Psoas muscle (tissue), 8 donors: ENCODE measurements around the gene MRPL43. TPM values are rescaled to one million over a fixed set of nuclear protein-coding genes. Genes with fewer than 3 reads are reported as not detected.
A peak's percentile ranks its signal among the peaks of the same experiment; 100 is the strongest.

Source experiments
- ATAC-seq, 4 donors: fragments of 200-7000 bp; cut with Tn5 transposase; one replicate each; pipeline ENCODE4 v1.9.1; 2020; ENCODE audit warnings: moderate library complexity in 3 of 4, mild to moderate bottlenecking in 2 of 4
- DNase-seq, 2 donors: peaks; one replicate each; pipeline ENCODE4 v3.0.0-alpha.2; 2020
- H3K27ac ChIP-seq: fragments of 200-600 bp; one replicate; pipeline ENCODE4 v1.8.0; 2022
- H3K27me3 ChIP-seq, 3 donors: fragments of 200-600 bp in 1 of 3; one replicate each; pipeline versions ENCODE4 v1.6.1 to v1.8.0; 2013 to 2022; ENCODE audit warnings: low read length in 2 of 3, mild to moderate bottlenecking in 2 of 3, moderate library complexity in 1 of 3; ENCODE audit not compliant: insufficient read depth in 3 of 3
- H3K36me3 ChIP-seq, 2 donors: fragments of 200-600 bp in 1 of 2; one replicate each; pipeline versions ENCODE4 v1.6.1 to v1.8.0; 2013 to 2022; ENCODE audit warnings: low read depth in 1 of 2, mild to moderate bottlenecking in 1 of 2, moderate library complexity in 1 of 2; ENCODE audit not compliant: insufficient read depth in 1 of 2
- H3K4me1 ChIP-seq: fragments of 200-600 bp; one replicate; pipeline ENCODE4 v1.8.0; 2022
- H3K4me3 ChIP-seq: fragments of 200-600 bp; one replicate; pipeline ENCODE4 v1.8.0; 2022; ENCODE audit warnings: mild to moderate bottlenecking
- H3K9me3 ChIP-seq: fragments of 200-600 bp; one replicate; pipeline ENCODE4 v1.8.0; 2022
- CTCF ChIP-seq: fragments of 200-600 bp; IDR thresholded peaks from one replicate; pipeline ENCODE4 v1.8.0; 2022; ENCODE audit warnings: antibody characterized with exemption
- WGBS, 3 donors: extraction: QIAGEN DNeasy Blood & Tissue Kit; methylation state at CpG; one replicate each; pipeline versions ENCODE4 v1.1.6 to v1.1.7; 2013; 5-methylcytosine and 5-hydroxymethylcytosine counted together
- intact Hi-C, 2 donors: fragments of 100-400 bp; cut with DNase I; formaldehyde crosslinking; loops; one replicate each; pipeline versions ENCODE4 v1.11.0 to v1.14.2; 2022
- polyA plus RNA-seq, 3 donors: library from polyadenylated mRNA; stranded (reverse); fragments of 200-250 nt; gene quantifications; one replicate each; pipeline ENCODE4 v1.2.3, GENCODE V29; 2013
- total RNA-seq, 4 donors: library from RNA; stranded (reverse); fragmentation: NEBNext Ultra II Directional in 2 of 4; extraction: Animal tissue kit (Norgen Biotek cat#: 25700) in 2 of 4; gene quantifications; one replicate each; pipeline versions ENCODE4 v1.2.1 to v1.2.4, GENCODE V29; 2021 to 2023
- donor health status: healthy with polysubstance abuse.
- donor health status: DM: no; HTN: no; CAD: no; lungs with moderate emphysema.
- donor health status: Bipolar disorder and iron deficiency.
- donor health status: healthy.
- donor health status: DM: yes; HTN: yes; CAD: no.
- donor health status: DM: no; HTN: no; CAD: no.
- donor health status: DM: no; HTN: no; CAD: no.
- donor health status: DM: yes; HTN: yes; CAD: no.

The MRPL43 gene
- total and polyA plus RNA-seq, 7 donors: 56.6 to 159 (median 90.1) TPM

- no peaks in the 10 kb centered on the region for H3K9me3 ChIP-seq
- peak overlapping the region; percentile 84 for H3K4me3 ChIP-seq
- ATAC-seq (no peak), DNase-seq (no peak)
- H3K27ac ChIP-seq: no peak overlapping the region
- 76 to 86% (median 84%) methylated on average over 3 of the region's 3 CpGs for WGBS, 3 donors
- intact Hi-C loops: no loop called here
- peaks cover 0 to 37% of the 10 kb centered on the region in 2 donors for H3K36me3 ChIP-seq
- no peak for TF ChIP-seq CTCF
- peaks cover 16% of the 10 kb centered on the region for H3K4me1 ChIP-seq
- no peaks in the 10 kb centered on the region for H3K27me3 ChIP-seq
Observed at GRCh38 chr10:101033276-101033675, 46.0 kb upstream of the MRPL43 start.

GRCh38 chr10:101032637-101033224, 45.4 kb upstream of the MRPL43 start:
- WGBS, 3 donors: 27 to 38% (median 29%) methylated on average over 6 of the region's 6 CpGs
- ATAC-seq (peak; percentile 25 to 40 (median 33)), DNase-seq (peak in 1 of 2 donors; percentile 54)
- Histone ChIP-seq H3K9me3 (no peaks in the 10 kb centered on the region), H3K36me3 (peaks cover 0 to 32% of the 10 kb centered on the region in 2 donors), H3K4me3 (peak overlapping the region; percentile 84), H3K27ac (peak overlapping the region; percentile 88), H3K4me1 (peaks cover 16% of the 10 kb centered on the region), H3K27me3 (no peaks in the 10 kb centered on the region)
- intact Hi-C loops: no loop called here
- TF ChIP-seq CTCF: no peak

DNA sequence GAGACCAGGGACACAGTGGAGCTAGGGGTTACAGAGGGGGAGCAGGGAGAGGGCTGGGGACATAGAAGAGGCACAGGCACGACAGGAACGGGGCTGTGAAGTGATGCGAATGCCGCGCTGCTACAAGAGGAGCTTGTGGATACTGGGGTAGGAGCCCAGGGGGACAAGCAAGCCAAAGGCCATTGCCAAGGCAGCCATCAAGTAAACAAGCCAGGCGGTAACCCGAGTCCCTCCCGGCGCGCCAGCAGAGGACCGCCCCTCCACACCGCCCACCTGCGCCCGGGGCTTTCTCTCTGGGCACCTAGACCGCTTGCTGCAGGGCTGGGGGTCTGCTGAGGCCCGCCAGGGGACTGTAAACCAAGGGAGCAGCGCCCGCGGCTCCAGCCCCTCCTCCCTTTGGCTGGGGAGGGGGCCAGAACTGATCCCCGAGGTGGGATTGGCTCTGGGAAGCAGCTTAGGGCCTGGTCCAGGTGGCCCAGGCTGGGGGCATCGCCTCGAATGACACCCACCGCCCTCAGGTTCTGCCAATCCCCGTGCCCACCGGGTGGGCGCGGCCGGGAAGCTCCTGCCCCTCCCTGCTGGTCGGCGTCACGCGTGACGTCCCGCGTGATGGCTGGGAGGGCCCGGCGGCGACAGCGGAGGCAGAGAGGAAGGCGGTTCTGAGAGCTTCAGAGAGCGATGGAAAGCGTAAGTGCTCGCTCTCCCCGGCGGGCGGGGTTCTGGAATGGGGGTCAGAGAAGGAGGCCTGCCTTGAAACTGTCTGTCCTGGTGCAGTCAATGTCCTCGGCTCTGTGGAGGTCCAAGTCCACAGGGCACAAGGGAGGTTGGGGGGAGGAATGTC, 44.7 kb upstream of the MRPL43 start:
- H3K4me1 ChIP-seq: peaks cover 16% of the 10 kb centered on the region
- peak; percentile 80 to 86 for DNase-seq

DNA sequence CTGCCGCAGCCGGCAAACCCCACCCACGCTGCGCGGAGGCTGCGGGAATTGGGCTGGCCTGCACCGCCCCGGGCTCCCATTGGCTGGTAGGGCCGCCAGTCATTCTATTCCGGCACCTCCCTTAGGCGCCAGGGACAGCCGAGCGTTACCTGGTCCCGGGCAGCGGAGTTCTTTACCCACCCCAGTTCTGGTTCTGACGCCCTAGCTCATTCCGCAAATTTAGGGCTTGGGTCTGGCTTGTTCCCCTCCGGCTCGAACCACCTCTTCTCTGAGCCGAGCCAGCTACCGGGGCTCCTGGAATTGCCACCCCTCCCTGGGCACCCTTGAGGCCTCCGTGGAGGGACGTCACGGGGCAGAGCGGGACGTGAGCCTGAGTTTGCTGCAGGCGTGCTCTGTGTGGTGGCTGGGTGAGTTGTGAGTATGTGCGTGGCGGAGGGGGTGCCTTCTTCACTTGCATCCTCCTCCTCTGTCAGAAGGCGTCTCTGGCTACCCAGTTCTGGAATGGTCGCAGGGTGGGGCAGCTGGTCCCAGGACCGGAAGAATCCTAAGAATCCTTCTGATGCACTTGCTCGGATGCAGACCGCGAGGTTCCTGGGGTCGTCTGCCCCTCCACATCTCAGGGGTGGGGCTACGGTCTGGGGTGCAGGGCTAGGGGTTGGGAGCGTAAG, 44.0 kb upstream of the MRPL43 start, which contains the start of the genes PDZD7 and SFXN3:
Gene PDZD7 (minus strand): TSS at position 2 of the 668 bp plus-strand sequence. CDS start 910 bp downstream, outside the sequence.
Gene SFXN3 (plus strand): TSS at position 107 of the 668 bp plus-strand sequence. CDS start 3,461 bp downstream, outside the sequence.
- peaks cover 16% of the 10 kb centered on the region for H3K4me1 ChIP-seq

More for the DNA sequence above, 44.7 kb upstream of the MRPL43 start:
- no peak for TF ChIP-seq CTCF
- H3K9me3 ChIP-seq: no peaks in the 10 kb centered on the region
- H3K27me3 ChIP-seq: no peaks in the 10 kb centered on the region
- peak overlapping the region; percentile 84 for H3K4me3 ChIP-seq
- peak overlapping the region; percentile 88 for H3K27ac ChIP-seq
- peaks cover 0 to 26% of the 10 kb centered on the region in 2 donors for H3K36me3 ChIP-seq
- 1 to 3% (median 2%) methylated on average over 39 to 47 of the region's 47 CpGs for WGBS, 3 donors
- intact Hi-C loops: no loop called here
- ATAC-seq: peak; percentile 25 to 59 (median 36)

More for the DNA sequence above, 44.0 kb upstream of the MRPL43 start, which contains the start of the genes PDZD7 and SFXN3:
- Histone ChIP-seq H3K9me3 (no peaks in the 10 kb centered on the region), H3K36me3 (peaks cover 0 to 18% of the 10 kb centered on the region in 2 donors), H3K27ac (peak within 1 kb of the TSS; percentile 88), H3K27me3 (no peaks in the 10 kb centered on the region), H3K4me3 (peak within 1 kb of the TSS; percentile 84)
- intact Hi-C loops: no loop called here
- WGBS, 3 donors: 0 to 1% (median 0%) methylated on average over 36 to 38 of the region's 38 CpGs
- ATAC-seq (peak; percentile 93 to 96 (median 94)), DNase-seq (peak; percentile 98)
- TF ChIP-seq CTCF: no peak
